Subcutaneous adipose tissue (tissue), 4 donors: ENCODE measurements around the gene ZNF416. TPM values are rescaled to one million over a fixed set of nuclear protein-coding genes. Genes with fewer than 3 reads are reported as not detected.

Experiments
- CTCF ChIP-seq: fragments of 450-650 bp; IDR thresholded peaks from one replicate; pipeline ENCODE4 v1.5.1; 2016; ENCODE audit warnings: low read depth, mild to moderate bottlenecking, control low read depth, antibody characterized with exemption, moderate library complexity
- total RNA-seq, 4 donors: library from RNA; depleted of rRNA; stranded (reverse); fragments of >200 nt; gene quantifications; one replicate each; pipeline ENCODE4 v1.1.0, GENCODE V29; 2016

Gene ZNF416
- total RNA-seq: 1 to 10 TPM; 2.9 to 4.7 (median 3.4) TPM

GRCh38 chr19:57578487-57579205 lies at the start of gene ZNF416:
TSS of gene ZNF416 (minus strand) at chr19:57578911. CDS start at chr19:57578704, 207 bp downstream.
- TF ChIP-seq CTCF: no peak

- no peak for TF ChIP-seq CTCF
Measured at GRCh38 chr19:57623091-57623490, 44.4 kb upstream of the ZNF416 start.

DNA sequence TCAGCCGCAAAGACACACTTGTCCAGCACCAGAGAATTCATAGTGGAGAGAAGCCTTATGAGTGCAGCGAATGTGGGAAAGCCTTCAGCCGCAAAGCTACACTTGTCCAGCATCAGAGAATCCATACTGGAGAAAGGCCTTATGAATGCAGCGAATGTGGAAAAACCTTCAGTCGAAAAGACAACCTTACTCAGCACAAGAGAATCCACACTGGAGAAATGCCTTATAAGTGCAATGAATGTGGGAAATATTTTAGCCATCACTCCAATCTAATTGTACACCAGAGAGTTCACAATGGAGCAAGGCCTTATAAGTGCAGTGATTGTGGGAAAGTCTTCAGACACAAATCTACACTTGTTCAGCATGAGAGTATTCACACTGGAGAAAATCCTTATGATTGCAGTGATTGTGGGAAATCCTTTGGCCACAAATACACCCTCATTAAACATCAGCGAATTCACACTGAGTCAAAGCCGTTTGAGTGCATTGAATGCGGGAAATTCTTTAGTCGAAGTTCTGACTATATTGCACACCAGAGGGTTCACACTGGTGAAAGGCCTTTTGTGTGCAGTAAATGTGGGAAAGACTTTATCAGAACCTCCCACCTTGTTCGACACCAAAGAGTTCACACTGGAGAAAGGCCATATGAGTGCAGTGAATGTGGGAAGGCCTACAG lies 42.1 kb upstream of the ZNF416 start:
- TF ChIP-seq CTCF: no peak

- no peak for TF ChIP-seq CTCF
Measured at GRCh38 chr19:57615346-57615745, 36.6 kb upstream of the ZNF416 start.

GRCh38 chr19:57613941-57614743 lies 35.4 kb upstream of the ZNF416 start, which contains the start of gene ZNF134:
TSS of gene ZNF134 (plus strand) at chr19:57614242. CDS start at chr19:57619469, 5,227 bp downstream.
- no peak for TF ChIP-seq CTCF

DNA sequence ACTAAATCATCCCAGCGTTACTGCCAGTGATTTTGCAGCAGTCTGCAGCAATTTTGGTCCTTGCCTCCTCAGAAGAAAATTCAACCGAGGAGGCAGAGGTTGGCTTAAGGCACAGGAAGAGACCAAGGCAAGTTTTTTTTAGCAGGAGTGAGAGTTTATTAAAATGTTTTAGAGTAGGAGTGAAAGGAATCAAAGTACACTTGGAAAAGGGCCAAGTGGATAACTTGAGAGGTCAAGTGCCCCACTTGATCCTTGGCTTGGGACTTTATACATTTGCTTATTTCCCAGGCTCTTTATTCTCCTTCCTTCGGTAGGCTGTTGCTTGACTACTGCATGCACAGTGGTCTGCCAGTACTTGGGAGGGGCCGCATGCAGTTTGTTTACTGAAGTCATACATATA lies 32.4 kb upstream of the ZNF416 start:
- TF ChIP-seq CTCF: no peak

- no peak for TF ChIP-seq CTCF
Measured at GRCh38 chr19:57606931-57607330, 28.2 kb upstream of the ZNF416 start.
